Breast epithelium (tissue), 4 donors: ENCODE results near the gene STEAP3. TPM values are rescaled to one million over a fixed set of nuclear protein-coding genes. Genes with fewer than 3 reads are reported as not detected.

Source experiments
- DNase-seq, 2 donors: peaks; one replicate each; pipeline ENCODE4 v3.0.0-alpha.2; 2019; ENCODE audit warnings: low spot score in 2 of 2
- H3K27ac ChIP-seq, 2 donors: fragments of 200-600 bp; sonication (generic) in 1 of 2; one replicate each; pipeline ENCODE4 v1.5.1; 2016 to 2019; ENCODE audit warnings: mild to moderate bottlenecking in 1 of 2
- H3K27me3 ChIP-seq, 2 donors: fragments of 200-600 bp; sonication (generic) in 1 of 2; one replicate each; pipeline versions ENCODE4 v1.5.1 to v1.6.0; 2017 to 2019; ENCODE audit warnings: control low read depth in 1 of 2, mild to moderate bottlenecking in 1 of 2
- H3K36me3 ChIP-seq: fragments of 200-600 bp; one replicate; pipeline ENCODE4 v1.5.1; 2019
- H3K4me1 ChIP-seq, 2 donors: fragments of 200-600 bp; sonication (generic); one replicate each; pipeline ENCODE4 v1.5.1; 2016 to 2019; ENCODE audit warnings: control low read depth in 1 of 2
- H3K4me3 ChIP-seq, 3 donors: fragments of 200-600 bp; sonication (generic); 1 replicate in 2 of 3; 2 replicates in 1 of 3; pipeline ENCODE4 v1.5.1; 2016 to 2019; ENCODE audit warnings: mild to moderate bottlenecking in 3 of 3, moderate library complexity in 2 of 3
- H3K9me3 ChIP-seq, 2 donors: fragments of 200-600 bp; sonication (generic) in 1 of 2; one replicate each; pipeline ENCODE4 v1.5.1; 2016 to 2019; ENCODE audit warnings: control low read depth in 1 of 2
- POLR2A ChIP-seq: fragments of 450-650 bp; IDR thresholded peaks from one replicate; pipeline ENCODE4 v1.6.1; 2016; ENCODE audit warnings: antibody characterized with exemption, mild to moderate bottlenecking, moderate library complexity
- POLR2AphosphoS5 ChIP-seq, 3 donors: sonication (generic); formaldehyde crosslinking; IDR thresholded peaks; one replicate each; pipeline ENCODE4 v1.6.1; 2017; ENCODE audit warnings: antibody characterized with exemption in 3 of 3
- intact Hi-C: fragments of 100-400 bp; cut with DNase I; formaldehyde crosslinking; loops from one replicate; pipeline ENCODE4 v1.15.1; 2023; ENCODE audit warnings: low total_unique reads
- total RNA-seq, 3 donors: library from RNA; depleted of rRNA; stranded (reverse); fragments of >200 nt; gene quantifications; one replicate each; pipeline ENCODE4 v1.1.0, GENCODE V29; 2016
- TF ChIP-seq, protein P1 (sequence below), 3 donors: fragments of 450-650 bp; IDR thresholded peaks; one replicate each; pipeline ENCODE4 v1.5.1; 2016 to 2017; ENCODE audit warnings: antibody characterized with exemption in 3 of 3, mild to moderate bottlenecking in 3 of 3, moderate library complexity in 3 of 3

Gene STEAP3
- total RNA-seq, 3 donors from 2014 or later: 11.2 to 52.2 (median 49.8) TPM

DNA sequence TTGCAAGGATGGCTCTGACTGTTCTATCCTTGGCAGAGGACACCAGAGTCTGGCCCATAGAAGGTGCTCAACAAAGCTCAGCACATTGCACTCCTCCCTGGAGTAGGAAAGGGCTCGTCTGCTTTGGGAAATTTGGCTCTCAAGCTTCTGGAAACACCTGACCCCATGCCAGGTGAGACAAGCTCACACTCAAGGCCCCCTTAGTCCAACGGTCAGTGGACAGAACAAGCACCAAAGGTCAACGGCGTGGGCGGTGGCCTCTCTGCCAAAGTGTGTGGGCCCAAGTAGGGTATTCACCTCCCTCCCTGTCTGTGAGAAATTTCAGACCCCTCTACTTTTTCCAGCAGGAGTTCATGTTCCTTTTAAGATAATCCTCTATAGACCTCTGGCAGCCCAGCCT lies 2.0 kb upstream of the STEAP3 start:
- Histone ChIP-seq H3K9me3 (no peaks in the 10 kb centered on the region), H3K27me3 (no peaks in the 10 kb centered on the region), H3K27ac (no peak overlapping the region), H3K36me3 (no peaks in the 10 kb centered on the region), H3K4me1 (peaks cover 0 to 13% of the 10 kb centered on the region in 2 donors), H3K4me3 (no peak overlapping the region)
- intact Hi-C loops: loop anchor here (10.0 kb wide), 1 partner anchor 943 kb away; no protein-coding TSS in a partner anchor
- no peak for TF ChIP-seq POLR2AphosphoS5 (IDR thresholded peaks at IDR 0.05)
- TF ChIP-seq POLR2A: no peak
- TF ChIP-seq, protein P1, sequence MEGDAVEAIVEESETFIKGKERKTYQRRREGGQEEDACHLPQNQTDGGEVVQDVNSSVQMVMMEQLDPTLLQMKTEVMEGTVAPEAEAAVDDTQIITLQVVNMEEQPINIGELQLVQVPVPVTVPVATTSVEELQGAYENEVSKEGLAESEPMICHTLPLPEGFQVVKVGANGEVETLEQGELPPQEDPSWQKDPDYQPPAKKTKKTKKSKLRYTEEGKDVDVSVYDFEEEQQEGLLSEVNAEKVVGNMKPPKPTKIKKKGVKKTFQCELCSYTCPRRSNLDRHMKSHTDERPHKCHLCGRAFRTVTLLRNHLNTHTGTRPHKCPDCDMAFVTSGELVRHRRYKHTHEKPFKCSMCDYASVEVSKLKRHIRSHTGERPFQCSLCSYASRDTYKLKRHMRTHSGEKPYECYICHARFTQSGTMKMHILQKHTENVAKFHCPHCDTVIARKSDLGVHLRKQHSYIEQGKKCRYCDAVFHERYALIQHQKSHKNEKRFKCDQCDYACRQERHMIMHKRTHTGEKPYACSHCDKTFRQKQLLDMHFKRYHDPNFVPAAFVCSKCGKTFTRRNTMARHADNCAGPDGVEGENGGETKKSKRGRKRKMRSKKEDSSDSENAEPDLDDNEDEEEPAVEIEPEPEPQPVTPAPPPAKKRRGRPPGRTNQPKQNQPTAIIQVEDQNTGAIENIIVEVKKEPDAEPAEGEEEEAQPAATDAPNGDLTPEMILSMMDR (IDR thresholded peaks at IDR 0.05): no peak
- DNase-seq: no peak

DNA sequence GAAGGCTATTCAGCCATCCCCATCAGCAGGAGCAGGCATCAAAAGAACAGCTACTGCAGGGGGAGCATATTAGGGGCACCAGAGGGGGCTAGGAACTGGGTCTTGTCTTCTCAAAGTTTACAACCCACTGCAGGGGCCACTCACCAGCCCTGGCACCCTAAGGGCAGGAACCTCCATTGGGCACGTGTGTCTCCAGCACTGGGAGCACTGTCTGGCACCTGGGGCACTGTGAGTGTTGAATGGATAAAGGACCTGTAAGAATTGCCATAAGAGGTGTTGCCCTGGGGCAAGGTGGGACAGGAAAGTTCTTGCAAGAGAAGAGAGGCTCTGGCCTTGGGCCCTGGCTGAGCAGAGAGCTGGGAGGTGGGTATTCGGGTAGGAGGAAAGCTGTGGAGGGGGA lies 1.4 kb upstream of the STEAP3 start:
- no peak for TF ChIP-seq POLR2AphosphoS5 (IDR thresholded peaks at IDR 0.05)
- TF ChIP-seq, protein P1 (IDR thresholded peaks at IDR 0.05): no peak
- no peak for TF ChIP-seq POLR2A
- DNase-seq: no peak
- no peaks in the 10 kb centered on the region for H3K36me3 ChIP-seq
- no peaks in the 10 kb centered on the region for H3K9me3 ChIP-seq
- no peaks in the 10 kb centered on the region for H3K27me3 ChIP-seq
- no peak overlapping the region for H3K27ac ChIP-seq
- peaks cover 0 to 13% of the 10 kb centered on the region in 2 donors for H3K4me1 ChIP-seq
- no peak overlapping the region for H3K4me3 ChIP-seq
- intact Hi-C loops: loop anchor here (10.0 kb wide), 1 partner anchor 943 kb away; no protein-coding TSS in a partner anchor

DNA sequence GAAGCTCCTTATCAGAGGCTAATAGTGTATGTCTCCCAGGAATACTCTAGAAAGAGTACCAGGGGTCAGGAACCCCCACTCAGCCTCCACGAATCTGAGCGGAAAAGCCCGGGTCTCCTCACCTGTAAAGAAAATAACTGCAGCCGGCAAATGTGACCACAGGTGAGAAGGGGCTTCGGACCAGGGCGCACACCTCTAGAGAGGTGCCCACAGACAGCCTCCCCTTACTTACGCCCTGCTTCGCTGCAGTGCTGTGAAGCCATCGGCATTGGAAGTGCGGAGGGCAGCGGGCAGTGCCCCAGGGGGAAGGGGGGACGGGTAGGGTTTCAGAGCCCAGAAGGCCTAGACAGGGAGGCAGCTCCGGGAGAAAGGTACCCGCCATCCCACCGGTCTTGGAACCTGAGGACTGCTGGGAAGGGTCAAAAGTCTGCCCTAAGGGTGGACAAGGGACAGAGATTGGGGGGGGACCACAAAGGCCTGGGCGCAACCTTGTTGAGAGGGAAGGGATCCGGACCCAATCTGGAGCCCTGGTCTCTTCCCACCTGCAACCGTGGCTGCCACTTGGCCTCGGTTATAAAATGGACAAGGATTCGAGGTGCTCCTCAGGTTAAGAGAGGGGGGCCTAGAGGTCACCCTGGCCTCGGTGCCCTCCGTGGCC lies 642 bp upstream of the STEAP3 start:
- peak overlapping the region; percentile 66 to 86 (median 74) for H3K4me3 ChIP-seq
- intact Hi-C loops: loop anchor here (10.0 kb wide), 1 partner anchor 942 kb away; no protein-coding TSS in a partner anchor
- TF ChIP-seq, protein P1 (IDR thresholded peaks at IDR 0.05): no peak
- no peak for TF ChIP-seq POLR2A

DNA sequence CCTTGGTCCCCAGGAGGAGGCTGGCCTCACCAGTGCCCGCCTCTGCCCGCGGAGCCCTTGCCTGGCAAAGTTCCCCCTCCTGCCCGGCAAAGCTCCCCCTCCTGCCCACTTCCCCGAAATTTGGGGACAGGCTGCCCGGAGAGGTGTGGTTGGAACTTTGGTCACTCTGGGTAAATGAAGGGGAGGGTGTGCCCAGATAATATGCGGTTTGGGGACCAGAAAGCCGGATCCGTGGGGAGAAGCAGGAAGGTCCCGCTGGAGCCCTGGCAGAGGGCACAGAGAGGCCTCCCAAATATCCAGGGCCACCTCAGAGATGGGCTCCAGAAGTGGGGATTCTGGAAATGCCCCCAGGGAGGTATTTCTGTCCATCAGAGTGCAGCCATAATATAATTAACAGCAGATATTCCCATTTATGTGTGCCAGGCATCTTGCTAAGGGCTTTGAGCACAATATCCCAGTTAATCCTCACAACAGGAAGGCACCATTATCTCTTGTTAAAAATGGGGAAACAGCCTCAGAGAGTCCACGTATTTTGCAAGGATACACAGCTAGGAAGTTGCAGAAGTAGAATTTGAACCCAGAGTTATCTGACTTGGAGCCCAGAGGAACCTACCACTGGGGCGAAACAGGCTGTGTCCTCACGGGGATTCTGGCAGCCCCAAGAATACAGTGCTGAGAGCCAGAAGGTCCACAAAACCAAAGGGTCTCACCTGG lies 914 bp downstream of the STEAP3 start:
- Histone ChIP-seq H3K36me3 (no peaks in the 10 kb centered on the region), H3K27me3 (no peaks in the 10 kb centered on the region), H3K27ac (peak overlapping the region; percentile 48 to 70), H3K9me3 (no peaks in the 10 kb centered on the region), H3K4me3 (peak overlapping the region; percentile 66 to 86 (median 74)), H3K4me1 (peaks cover 0 to 8% of the 10 kb centered on the region in 2 donors)
- no peak for DNase-seq
- intact Hi-C loops: loop anchor here (10.0 kb wide), 1 partner anchor 940 kb away; no protein-coding TSS in a partner anchor
- TF ChIP-seq POLR2AphosphoS5 (IDR thresholded peaks at IDR 0.05) (no peak), POLR2A (no peak)
- TF ChIP-seq, protein P1 (IDR thresholded peaks at IDR 0.05): no peak

More for the DNA sequence above, 642 bp upstream of the STEAP3 start:
- no peak for DNase-seq
- Histone ChIP-seq H3K4me1 (peaks cover 0 to 13% of the 10 kb centered on the region in 2 donors), H3K36me3 (no peaks in the 10 kb centered on the region), H3K27me3 (no peaks in the 10 kb centered on the region), H3K27ac (peak overlapping the region; percentile 48 to 70), H3K9me3 (no peaks in the 10 kb centered on the region)
